BLaER1 treated with 17β-estradiol and CSF1 and Interleukin-3, amounts not matched to agents 10 nM and 100 nM (cell line): ENCODE measurements around the gene FBXL16.
"Not testable (repeated sequence)": the region's sequence is repeated elsewhere in the genome, so short reads cannot be mapped to it uniquely, and the experiment has no call there.

Experiments used
- H3K27ac ChIP-seq, 11 experiments: shearing (Covaris generic); formaldehyde crosslinking; 2 replicates each; pipeline ENCODE4 v1.8.1; 2022
- H3K27me3 ChIP-seq, 11 experiments: shearing (Covaris generic); formaldehyde crosslinking; 2 replicates each; pipeline ENCODE4 v1.8.1; 2022
- H3K36me3 ChIP-seq, 11 experiments: shearing (Covaris generic); formaldehyde crosslinking; 2 replicates each; pipeline ENCODE4 v1.8.1; 2022
- H3K4me1 ChIP-seq, 10 experiments: shearing (Covaris generic); formaldehyde crosslinking; 2 replicates each; pipeline ENCODE4 v1.8.1; 2022
- H3K4me2 ChIP-seq, 11 experiments: shearing (Covaris generic); formaldehyde crosslinking; 2 replicates each; pipeline ENCODE4 v1.8.1; 2022
- H3K4me3 ChIP-seq, 10 experiments: shearing (Covaris generic); formaldehyde crosslinking; 2 replicates each; pipeline ENCODE4 v1.8.1; 2022
- H3K9ac ChIP-seq, 11 experiments: shearing (Covaris generic); formaldehyde crosslinking; 2 replicates each; pipeline ENCODE4 v1.8.1; 2022
- H3K9me3 ChIP-seq, 11 experiments: shearing (Covaris generic); formaldehyde crosslinking; replicated peaks in 1 of 11; 2 replicates each; pipeline ENCODE4 v1.8.1; 2022
- H4K20me1 ChIP-seq, 11 experiments: shearing (Covaris generic); formaldehyde crosslinking; 2 replicates each; pipeline ENCODE4 v1.8.1; 2022
- Cebpa-rat ChIP-seq, 11 experiments: shearing (Covaris generic); IDR thresholded peaks; 2 replicates each; pipeline ENCODE4 v1.8.1; 2022

The FBXL16 gene

GRCh38 chr16:747978-748746 is 42.6 kb upstream of the FBXL16 start:
- Histone ChIP-seq H3K4me1 (peaks cover 0 to 15% (median 0%) of the 10 kb centered on the region in 10 experiments; a peak in 8 of 20 replicates), H3K27ac (no peak overlapping the region), H3K27me3 (no peaks in the 10 kb centered on the region), H3K4me3 (no peak overlapping the region), H3K36me3 (no peaks in the 10 kb centered on the region), H4K20me1 (no peaks in the 10 kb centered on the region), H3K9ac (no peak overlapping the region), H3K4me2 (no peak overlapping the region), H3K9me3 (no peaks in the 10 kb centered on the region)
- no peak for TF ChIP-seq Cebpa-rat (IDR thresholded peaks at IDR 0.05)

GRCh38 chr16:746637-747036 is 41.0 kb upstream of the FBXL16 start:
- peaks cover 0 to 10% (median 2%) of the 10 kb centered on the region in 10 experiments; a peak in 9 of 20 replicates for H3K4me1 ChIP-seq
- TF ChIP-seq Cebpa-rat (IDR thresholded peaks at IDR 0.05) = no peak
- no peak overlapping the region for H3K4me2 ChIP-seq
- H3K4me3 ChIP-seq = no peak overlapping the region
- H4K20me1 ChIP-seq = no peaks in the 10 kb centered on the region
- no peak overlapping the region for H3K9ac ChIP-seq
- H3K27ac ChIP-seq = no peak overlapping the region
- H3K27me3 ChIP-seq = no peaks in the 10 kb centered on the region
- H3K36me3 ChIP-seq = no peaks in the 10 kb centered on the region
- H3K9me3 ChIP-seq = no peaks in the 10 kb centered on the region

- Histone ChIP-seq H3K4me2 (no peak overlapping the region), H3K4me3 (no peak overlapping the region), H3K9ac (no peak overlapping the region), H3K36me3 (no peaks in the 10 kb centered on the region), H4K20me1 (no peaks in the 10 kb centered on the region), H3K9me3 (no peaks in the 10 kb centered on the region), H3K27me3 (no peaks in the 10 kb centered on the region), H3K27ac (no peak overlapping the region), H3K4me1 (peaks cover 0 to 15% (median 7%) of the 10 kb centered on the region in 10 experiments; a peak in 16 of 20 replicates)
- TF ChIP-seq Cebpa-rat (IDR thresholded peaks at IDR 0.05) = no peak
Measured at GRCh38 chr16:745739-746138, 40.1 kb upstream of the FBXL16 start.

- Histone ChIP-seq H3K4me1 (peaks cover 12 to 30% (median 22%) of the 10 kb centered on the region in 10 experiments), H3K27ac (no peak overlapping the region), H3K4me3 (no peak overlapping the region), H3K4me2 (no peak overlapping the region), H3K36me3 (0 out of 22 replicates have a peak, but pooled peaks cover 0 to 5% (median 0%) of the 10 kb centered on the region in 11 experiments), H3K9me3 (no peaks in the 10 kb centered on the region), H3K9ac (no peak overlapping the region), H3K27me3 (no peaks in the 10 kb centered on the region), H4K20me1 (peaks cover 0 to 6% (median 0%) of the 10 kb centered on the region in 11 experiments; a peak in 2 of 22 replicates)
- no peak for TF ChIP-seq Cebpa-rat (IDR thresholded peaks at IDR 0.05)
Measured at GRCh38 chr16:743794-744500, 38.3 kb upstream of the FBXL16 start.

- H3K4me2 ChIP-seq, H3K27ac ChIP-seq, H3K27me3 ChIP-seq, H3K9me3 ChIP-seq, H3K4me3 ChIP-seq, H3K9ac ChIP-seq, H4K20me1 ChIP-seq, H3K36me3 ChIP-seq: not testable (repeated sequence)
- peaks cover 20 to 40% (median 32%) of the 10 kb centered on the region in 10 experiments for H3K4me1 ChIP-seq
Measured at GRCh38 chr16:742894-743293, 37.3 kb upstream of the FBXL16 start.

GRCh38 chr16:741986-742629 is 36.5 kb upstream of the FBXL16 start:
- no peaks in the 10 kb centered on the region for H3K9me3 ChIP-seq
- TF ChIP-seq Cebpa-rat (IDR thresholded peaks at IDR 0.05) = no peak
- no peak overlapping the region for H3K4me3 ChIP-seq
- H3K9ac ChIP-seq = no peak overlapping the region
- H4K20me1 ChIP-seq = peaks cover 0 to 6% (median 0%) of the 10 kb centered on the region in 11 experiments; a peak in 2 of 22 replicates
- H3K27me3 ChIP-seq = no peaks in the 10 kb centered on the region
- no peak overlapping the region for H3K27ac ChIP-seq
- H3K4me1 ChIP-seq = peaks cover 28 to 48% (median 40%) of the 10 kb centered on the region in 10 experiments
- H3K4me2 ChIP-seq = peak overlapping the region in 4 of 11 experiments; percentile 11 to 40 (median 18); a peak in 5 of 22 replicates
- peaks cover 0 to 9% (median 2%) of the 10 kb centered on the region in 11 experiments; a peak in 13 of 22 replicates for H3K36me3 ChIP-seq

- H3K27ac ChIP-seq = peak within 1 kb of the TSS; percentile 40 to 84 (median 74)
- no peak for TF ChIP-seq Cebpa-rat (IDR thresholded peaks at IDR 0.05)
- peak within 1 kb of the TSS; percentile 87 to 100 (median 99) for H3K4me2 ChIP-seq
- peak within 1 kb of the TSS; percentile 71 to 98 (median 91) for H3K4me3 ChIP-seq
- H4K20me1 ChIP-seq = peaks cover 0 to 11% (median 0%) of the 10 kb centered on the region in 11 experiments; a peak in 2 of 22 replicates
- peaks cover under 1 to 21% (median 13%) of the 10 kb centered on the region in 11 experiments; a peak in 17 of 22 replicates for H3K36me3 ChIP-seq
- H3K4me1 ChIP-seq = peaks cover 37 to 60% (median 52%) of the 10 kb centered on the region in 10 experiments
- no peaks in the 10 kb centered on the region for H3K9me3 ChIP-seq
- no peaks in the 10 kb centered on the region for H3K27me3 ChIP-seq
- peak within 1 kb of the TSS; percentile 81 to 92 (median 87) for H3K9ac ChIP-seq
Measured at GRCh38 chr16:740764-741505, 35.3 kb upstream of the FBXL16 start, which contains the start of gene CIAO3. Gene CIAO3 (minus strand): TSS chr16:740997. CDS start chr16:740985, 12 bp downstream.

GRCh38 chr16:740459-740763 is 34.8 kb upstream of the FBXL16 start:
- H3K4me2 ChIP-seq = peak overlapping the region; percentile 86 to 100 (median 99)
- no peak for TF ChIP-seq Cebpa-rat (IDR thresholded peaks at IDR 0.05)
- H3K27me3 ChIP-seq = no peaks in the 10 kb centered on the region
- H3K9me3 ChIP-seq = no peaks in the 10 kb centered on the region
- peak overlapping the region; percentile 81 to 92 (median 87) for H3K9ac ChIP-seq
- peaks cover 6 to 26% (median 19%) of the 10 kb centered on the region in 11 experiments; a peak in 19 of 22 replicates for H3K36me3 ChIP-seq
- H3K27ac ChIP-seq = peak overlapping the region; percentile 40 to 84 (median 74)
- H4K20me1 ChIP-seq = peaks cover 0 to 16% (median 4%) of the 10 kb centered on the region in 11 experiments; a peak in 9 of 22 replicates
- peaks cover 37 to 61% (median 57%) of the 10 kb centered on the region in 10 experiments for H3K4me1 ChIP-seq
- peak overlapping the region; percentile 71 to 98 (median 91) for H3K4me3 ChIP-seq
